Neuron (in vitro differentiated cells): Measurements from ENCODE around the gene NFYB.

Experiments used
- H2AFZ ChIP-seq: one replicate; pipeline ENCODE4 v1.6.1; 2013; ENCODE audit warnings: low read depth, mild to moderate bottlenecking, inconsistent platforms, low read length, moderate library complexity
- H3K27me3 ChIP-seq: one replicate; pipeline ENCODE4 v1.6.1; 2013; ENCODE audit warnings: low read length; ENCODE audit not compliant: insufficient read depth
- H3K36me3 ChIP-seq: one replicate; pipeline ENCODE4 v1.6.1; 2013; ENCODE audit warnings: low read length; ENCODE audit not compliant: insufficient read depth
- H3K4me1 ChIP-seq: one replicate; pipeline ENCODE4 v1.6.1; 2013; ENCODE audit warnings: low read length; ENCODE audit not compliant: insufficient read depth
- H3K4me3 ChIP-seq: 2 replicates; pipeline ENCODE4 v1.5.1; 2013; ENCODE audit warnings: mild to moderate bottlenecking, low read length, moderate library complexity
- H3K9me3 ChIP-seq: one replicate; pipeline ENCODE4 v1.6.1; 2013; ENCODE audit warnings: low read length

Gene NFYB

GRCh38 chr12:104150416-104150815 lies 12.4 kb upstream of the NFYB start:
- Histone ChIP-seq H2AFZ (no peak overlapping the region), H3K27me3 (peaks cover 4% of the 10 kb centered on the region), H3K36me3 (no peaks in the 10 kb centered on the region), H3K4me1 (peaks cover 5% of the 10 kb centered on the region), H3K4me3 (no peak overlapping the region), H3K9me3 (no peaks in the 10 kb centered on the region)

- Histone ChIP-seq H3K9me3 (no peaks in the 10 kb centered on the region), H3K4me1 (no peaks in the 10 kb centered on the region), H2AFZ (no peak overlapping the region), H3K27me3 (peaks cover 4% of the 10 kb centered on the region), H3K4me3 (no peak overlapping the region), H3K36me3 (no peaks in the 10 kb centered on the region)
Measured at GRCh38 chr12:104147346-104147745, 9.3 kb upstream of the NFYB start.

- H3K4me3 ChIP-seq, result no peak overlapping the region
- peaks cover 1% of the 10 kb centered on the region for H3K4me1 ChIP-seq
- H3K27me3 ChIP-seq, result no peaks in the 10 kb centered on the region
- no peaks in the 10 kb centered on the region for H3K36me3 ChIP-seq
- H3K9me3 ChIP-seq, result no peaks in the 10 kb centered on the region
- H2AFZ ChIP-seq, result no peak overlapping the region
Measured at GRCh38 chr12:104143918-104144317, 5.9 kb upstream of the NFYB start.

- no peaks in the 10 kb centered on the region for H3K27me3 ChIP-seq
- no peaks in the 10 kb centered on the region for H3K9me3 ChIP-seq
- peaks cover 6% of the 10 kb centered on the region for H3K4me1 ChIP-seq
- H3K4me3 ChIP-seq, result no peak overlapping the region
- H2AFZ ChIP-seq, result no peak overlapping the region
- no peaks in the 10 kb centered on the region for H3K36me3 ChIP-seq
Measured at GRCh38 chr12:104143002-104143401, 5.0 kb upstream of the NFYB start.

GRCh38 chr12:104142543-104142942 lies 4.5 kb upstream of the NFYB start:
- Histone ChIP-seq H3K27me3 (no peaks in the 10 kb centered on the region), H3K4me1 (peaks cover 6% of the 10 kb centered on the region), H3K36me3 (no peaks in the 10 kb centered on the region), H3K4me3 (no peak overlapping the region), H3K9me3 (no peaks in the 10 kb centered on the region), H2AFZ (no peak overlapping the region)

GRCh38 chr12:104138797-104139152 lies 765 bp upstream of the NFYB start:
- peak overlapping the region; percentile 48 for H3K4me3 ChIP-seq
- H3K27me3 ChIP-seq, result no peaks in the 10 kb centered on the region
- peaks cover 25% of the 10 kb centered on the region for H3K4me1 ChIP-seq
- H3K9me3 ChIP-seq, result no peaks in the 10 kb centered on the region
- H2AFZ ChIP-seq, result peak overlapping the region; percentile 65
- peaks cover 13% of the 10 kb centered on the region for H3K36me3 ChIP-seq

GRCh38 chr12:104137001-104137901 lies 759 bp downstream of the NFYB start:
- Histone ChIP-seq H3K9me3 (no peaks in the 10 kb centered on the region), H3K27me3 (no peaks in the 10 kb centered on the region), H3K4me3 (peak overlapping the region; percentile 87), H3K36me3 (peaks cover 27% of the 10 kb centered on the region), H3K4me1 (peaks cover 25% of the 10 kb centered on the region), H2AFZ (no peak overlapping the region)

GRCh38 chr12:104136577-104136976 lies 1.4 kb downstream of the NFYB start:
- Histone ChIP-seq H3K27me3 (no peaks in the 10 kb centered on the region), H3K4me1 (peaks cover 25% of the 10 kb centered on the region), H3K4me3 (peak overlapping the region; percentile 87), H3K9me3 (no peaks in the 10 kb centered on the region), H2AFZ (no peak overlapping the region), H3K36me3 (peaks cover 33% of the 10 kb centered on the region)

GRCh38 chr12:104134882-104135281 lies 3.1 kb downstream of the NFYB start:
- H3K36me3 ChIP-seq, result peaks cover 50% of the 10 kb centered on the region
- no peaks in the 10 kb centered on the region for H3K27me3 ChIP-seq
- peaks cover 25% of the 10 kb centered on the region for H3K4me1 ChIP-seq
- H2AFZ ChIP-seq, result no peak overlapping the region
- H3K9me3 ChIP-seq, result no peaks in the 10 kb centered on the region
- no peak overlapping the region for H3K4me3 ChIP-seq

GRCh38 chr12:104133866-104134265 lies 4.1 kb downstream of the NFYB start:
- Histone ChIP-seq H3K27me3 (no peaks in the 10 kb centered on the region), H3K4me3 (no peak overlapping the region), H3K4me1 (peaks cover 23% of the 10 kb centered on the region), H2AFZ (no peak overlapping the region), H3K36me3 (peaks cover 60% of the 10 kb centered on the region), H3K9me3 (no peaks in the 10 kb centered on the region)

GRCh38 chr12:104133321-104133720 lies 4.7 kb downstream of the NFYB start:
- Histone ChIP-seq H3K27me3 (no peaks in the 10 kb centered on the region), H3K4me3 (no peak overlapping the region), H3K9me3 (no peaks in the 10 kb centered on the region), H3K4me1 (peaks cover 19% of the 10 kb centered on the region), H2AFZ (no peak overlapping the region), H3K36me3 (peaks cover 63% of the 10 kb centered on the region)

GRCh38 chr12:104132351-104132956 lies 5.6 kb downstream of the NFYB start:
- Histone ChIP-seq H3K27me3 (no peaks in the 10 kb centered on the region), H3K36me3 (peaks cover 71% of the 10 kb centered on the region), H3K4me3 (no peak overlapping the region), H2AFZ (no peak overlapping the region), H3K4me1 (peaks cover 19% of the 10 kb centered on the region), H3K9me3 (no peaks in the 10 kb centered on the region)

- Histone ChIP-seq H3K27me3 (no peaks in the 10 kb centered on the region), H3K4me1 (peaks cover 15% of the 10 kb centered on the region), H3K36me3 (peaks cover 78% of the 10 kb centered on the region), H3K9me3 (no peaks in the 10 kb centered on the region), H2AFZ (no peak overlapping the region), H3K4me3 (no peak overlapping the region)
Measured at GRCh38 chr12:104131609-104132008, 6.4 kb downstream of the NFYB start.
